ENCODE data around the gene SLC13A1. TPM values are rescaled to one million over a fixed set of nuclear protein-coding genes. Genes with fewer than 3 reads are reported as not detected.
"Not testable (repeated sequence)": the region's sequence is repeated elsewhere in the genome, so short reads cannot be mapped to it uniquely, and the experiment has no call there.

The SLC13A1 gene
- total and polyA plus RNA-seq, 12 donors, result not detected

GRCh38 chr7:123090456-123090855 lies 109.3 kb downstream of the SLC13A1 start:
- intact Hi-C loops (cut with DNase I), result no loop called here
- TF ChIP-seq POLR2A (IDR thresholded peaks at IDR 0.05), result no peak
- TF ChIP-seq CTCF (IDR thresholded peaks at IDR 0.05), result no peak
- no peaks in the 10 kb centered on the region for H3K36me3 ChIP-seq (replicated peaks in 1 of 2)
- 70 to 84% (median 79%) methylated on average over 2 of the region's 2 CpGs for WGBS, 4 donors
- no peaks in the 10 kb centered on the region for H3K9me3 ChIP-seq (replicated peaks in 1 of 3)
- H3K27ac ChIP-seq, result no peak overlapping the region
- H3K4me3 ChIP-seq, result no peak overlapping the region
- H3K27me3 ChIP-seq, result no peaks in the 10 kb centered on the region
- no peak for DNase-seq
- H3K4me1 ChIP-seq (replicated peaks in 1 of 2), result no peaks in the 10 kb centered on the region

GRCh38 chr7:123086910-123087309 lies 112.9 kb downstream of the SLC13A1 start:
- DNase-seq; H3K4me3 ChIP-seq; H3K27me3 ChIP-seq; H3K36me3 ChIP-seq (replicated peaks in 1 of 2); H3K4me1 ChIP-seq (replicated peaks in 1 of 2); H3K9me3 ChIP-seq (replicated peaks in 1 of 3); intact Hi-C loops (cut with DNase I); H3K27ac ChIP-seq: not testable (repeated sequence)
- WGBS, 4 donors, result 70 to 100% (median 93%) methylated on average over 1 of the region's 1 CpG

- WGBS, 4 donors, result 75 to 92% (median 86%) methylated on average over 8 to 9 of the region's 9 CpGs
- DNase-seq; H3K9me3 ChIP-seq (replicated peaks in 1 of 3); H3K4me3 ChIP-seq; H3K27me3 ChIP-seq; H3K4me1 ChIP-seq (replicated peaks in 1 of 2); H3K36me3 ChIP-seq (replicated peaks in 1 of 2); intact Hi-C loops (cut with DNase I); H3K27ac ChIP-seq: not testable (repeated sequence)
These were observed 114.9 kb downstream of the SLC13A1 start for GRCh38 chr7:123084861-123085260.

GRCh38 chr7:123079021-123079420 lies 120.7 kb downstream of the SLC13A1 start:
- intact Hi-C loops (cut with DNase I), result no loop called here
- H3K27ac ChIP-seq, result no peak overlapping the region
- no peak for TF ChIP-seq CTCF (IDR thresholded peaks at IDR 0.05)
- no peak for TF ChIP-seq POLR2A (IDR thresholded peaks at IDR 0.05)
- H3K9me3 ChIP-seq (replicated peaks in 1 of 3), result no peaks in the 10 kb centered on the region
- no peaks in the 10 kb centered on the region for H3K4me1 ChIP-seq (replicated peaks in 1 of 2)
- 71 to 100% (median 84%) methylated on average over 1 of the region's 1 CpG for WGBS, 4 donors
- no peaks in the 10 kb centered on the region for H3K36me3 ChIP-seq (replicated peaks in 1 of 2)
- H3K4me3 ChIP-seq, result no peak overlapping the region
- H3K27me3 ChIP-seq, result no peaks in the 10 kb centered on the region
- no peak for DNase-seq

GRCh38 chr7:123075838-123076467 lies 123.8 kb downstream of the SLC13A1 start:
- H3K4me1 ChIP-seq (replicated peaks in 1 of 2), result no peaks in the 10 kb centered on the region
- TF ChIP-seq POLR2A (IDR thresholded peaks at IDR 0.05) (no peak), CTCF (IDR thresholded peaks at IDR 0.05) (no peak)
- H3K27me3 ChIP-seq, result no peaks in the 10 kb centered on the region
- no peaks in the 10 kb centered on the region for H3K9me3 ChIP-seq (replicated peaks in 1 of 3)
- DNase-seq, result no peak
- H3K4me3 ChIP-seq, result no peak overlapping the region
- no peaks in the 10 kb centered on the region for H3K36me3 ChIP-seq (replicated peaks in 1 of 2)
- WGBS, 4 donors, result 22 to 38% (median 28%) methylated on average over 3 to 4 of the region's 4 CpGs
- intact Hi-C loops (cut with DNase I), result no loop called here
- H3K27ac ChIP-seq, result no peak overlapping the region

All from adrenal gland (tissue), 12 donors.